NB4 (cell line): ENCODE results near the gene ACTA2.

Experiments used
- DNase-seq: peaks from one replicate; pipeline ENCODE4 v3.0.0; 2010; ENCODE audit warnings: low read depth
- H3K4me3 ChIP-seq: one replicate; pipeline ENCODE4 v1.5.1; 2011; ENCODE audit warnings: mild to moderate bottlenecking, low read depth, low read length, moderate library complexity
- CTCF ChIP-seq: IDR thresholded peaks from one replicate; pipeline ENCODE4 v1.5.1; 2012; ENCODE audit warnings: low read depth, low read length
- MYC ChIP-seq: IDR thresholded peaks from 2 replicates; pipeline ENCODE4 v1.6.1; 2011; ENCODE audit warnings: low read depth, low read length
- POLR2A ChIP-seq: IDR thresholded peaks from 2 replicates; pipeline ENCODE4 v1.6.1; 2011; ENCODE audit warnings: mild to moderate bottlenecking; ENCODE audit not compliant: insufficient read length; ENCODE audit errors: extremely low read depth
- TF ChIP-seq, protein P1 (sequence below): IDR thresholded peaks from 2 replicates; pipeline ENCODE4 v1.6.1; 2011; ENCODE audit warnings: low read depth, low read length

Gene ACTA2

GRCh38 chr10:88952647-88953111 is at the start of gene ACTA2:
Gene ACTA2, minus strand, starts transcription at chr10:88952773. Its CDS starts 3,843 bp downstream, at chr10:88948930.
- DNase-seq, result no peak
- H3K4me3 ChIP-seq, result no peak within 1 kb of the TSS
- TF ChIP-seq POLR2A, result no peak
- TF ChIP-seq, protein P1, sequence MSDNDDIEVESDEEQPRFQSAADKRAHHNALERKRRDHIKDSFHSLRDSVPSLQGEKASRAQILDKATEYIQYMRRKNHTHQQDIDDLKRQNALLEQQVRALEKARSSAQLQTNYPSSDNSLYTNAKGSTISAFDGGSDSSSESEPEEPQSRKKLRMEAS, result no peak
- no peak for TF ChIP-seq MYC
- no peak for TF ChIP-seq CTCF

DNA sequence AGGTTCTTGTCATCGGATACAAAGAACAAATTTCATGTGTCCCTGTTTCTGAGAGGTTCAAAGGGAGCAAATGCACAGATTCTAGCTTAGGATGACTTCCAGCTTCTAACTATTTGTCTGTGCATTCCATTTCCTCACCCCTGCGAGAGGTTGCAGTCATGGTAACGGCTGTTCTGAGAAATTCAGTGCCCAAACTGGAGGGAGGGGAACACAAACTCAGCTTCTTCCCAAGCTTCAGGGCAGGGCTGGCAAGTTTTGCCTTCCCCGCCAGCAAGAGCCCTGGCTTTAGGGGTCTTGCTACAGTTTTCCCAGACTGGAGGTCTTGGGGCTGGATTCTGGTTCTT is 49.1 kb upstream of the ACTA2 start:
- H3K4me3 ChIP-seq, result no peak overlapping the region
- no peak for DNase-seq
- TF ChIP-seq, protein P1, result no peak
- TF ChIP-seq POLR2A (no peak), CTCF (no peak), MYC (no peak)

GRCh38 chr10:89001024-89001728 is 48.6 kb upstream of the ACTA2 start:
- H3K4me3 ChIP-seq, result no peak overlapping the region
- TF ChIP-seq POLR2A (no peak), MYC (no peak), CTCF (no peak)
- TF ChIP-seq, protein P1, result no peak
- no peak for DNase-seq

GRCh38 chr10:88999625-89000024 is 47.1 kb upstream of the ACTA2 start:
- no peak for DNase-seq
- H3K4me3 ChIP-seq, result no peak overlapping the region
- no peak for TF ChIP-seq CTCF
- TF ChIP-seq POLR2A, result no peak
- no peak for TF ChIP-seq MYC
- TF ChIP-seq, protein P1, result no peak

DNA sequence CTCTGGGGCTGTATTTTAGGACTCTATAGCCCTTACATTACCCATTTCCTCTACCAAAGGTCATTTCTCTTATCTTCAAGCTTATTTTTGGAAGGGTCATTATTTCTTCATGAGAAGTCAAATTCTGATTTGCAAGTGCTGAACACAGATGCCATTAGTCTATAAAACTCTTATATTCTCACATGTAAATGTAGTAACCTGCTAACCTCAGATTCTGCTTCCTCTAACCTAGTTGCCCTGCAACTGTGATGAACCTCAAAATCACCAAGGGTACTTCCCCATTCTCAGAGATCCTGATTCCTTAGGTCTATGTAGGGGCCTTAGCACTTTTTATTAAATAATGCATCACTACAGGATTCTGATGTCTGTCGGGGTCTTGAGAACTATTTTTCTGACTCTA is 44.4 kb upstream of the ACTA2 start:
- H3K4me3 ChIP-seq, result no peak overlapping the region
- peak; percentile 77 for DNase-seq
- no peak for TF ChIP-seq POLR2A
- TF ChIP-seq CTCF, result no peak
- no peak for TF ChIP-seq MYC
- TF ChIP-seq, protein P1, result no peak
